ENCODE measurements around the gene STAT5A. TPM values are rescaled to one million over a fixed set of nuclear protein-coding genes. Genes with fewer than 3 reads are reported as not detected.

STAT5A gene
- total RNA-seq, 2 donors from 2014 or later: 19.8 to 28.1 TPM

DNA sequence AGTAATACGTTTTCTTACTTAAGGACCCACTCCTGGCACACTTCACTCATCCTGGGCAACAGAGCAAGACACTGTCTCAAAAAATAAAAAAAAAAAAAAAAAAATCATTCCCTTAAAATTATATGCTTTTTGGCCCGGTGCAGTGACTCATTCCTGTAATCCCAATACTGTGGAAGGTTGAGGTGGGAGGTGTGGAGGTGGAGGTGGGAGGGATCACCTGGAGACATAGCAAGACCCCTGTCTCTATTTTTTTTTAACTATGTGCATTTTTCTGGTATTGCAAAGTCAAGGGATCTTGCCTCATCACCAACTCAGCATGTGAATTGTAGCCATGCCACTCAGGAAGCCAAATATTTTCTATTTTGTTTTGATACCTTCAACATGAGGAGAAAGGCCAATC, 21.8 kb upstream of the STAT5A start:
- intact Hi-C loops (cut with DNase I, micrococcal nuclease): no loop called here
- no peak for ATAC-seq

DNA sequence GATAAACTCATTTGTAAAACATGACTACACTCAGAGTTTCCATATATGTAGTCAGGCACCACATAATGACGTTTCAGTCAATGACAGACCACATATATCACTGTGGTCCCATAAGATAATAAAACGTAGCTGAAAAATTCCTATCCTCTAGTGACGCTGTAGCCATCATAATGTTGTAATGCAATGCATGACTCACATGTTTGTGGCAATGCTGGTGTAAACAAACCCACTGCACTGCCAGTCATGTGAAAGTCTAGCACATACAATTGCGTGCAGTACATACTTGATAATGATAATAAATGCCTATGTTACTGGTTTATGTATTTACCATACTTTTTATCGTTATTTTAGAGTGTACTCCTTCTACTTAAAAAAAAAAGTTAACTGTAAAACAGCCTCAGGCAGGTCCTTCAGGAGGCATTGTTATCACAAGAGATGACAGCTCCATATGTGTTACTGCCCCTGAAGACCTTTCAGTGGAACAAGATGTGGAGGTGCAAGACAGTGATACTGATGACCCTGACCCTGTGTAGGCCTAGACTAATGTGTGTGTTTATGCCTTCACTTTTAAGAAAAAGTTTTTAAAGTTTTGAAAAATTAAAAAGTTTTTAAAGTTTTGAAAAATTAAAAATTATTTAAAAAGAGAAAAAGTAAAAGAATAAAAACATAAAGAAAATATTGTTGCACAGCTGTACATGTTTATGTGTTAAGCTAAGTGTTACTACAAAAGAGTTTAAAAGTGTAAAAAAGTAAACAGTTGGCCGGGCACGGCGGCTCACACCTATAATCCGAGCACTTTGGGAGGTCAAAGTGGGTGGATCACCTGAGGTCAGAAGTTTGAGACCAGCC, 21.2 kb upstream of the STAT5A start:
- DNase-seq (no peak), ATAC-seq (no peak)
- intact Hi-C loops (cut with DNase I, micrococcal nuclease): no loop called here

More for the DNA sequence above, 21.8 kb upstream of the STAT5A start:
- no peak for DNase-seq

DNA sequence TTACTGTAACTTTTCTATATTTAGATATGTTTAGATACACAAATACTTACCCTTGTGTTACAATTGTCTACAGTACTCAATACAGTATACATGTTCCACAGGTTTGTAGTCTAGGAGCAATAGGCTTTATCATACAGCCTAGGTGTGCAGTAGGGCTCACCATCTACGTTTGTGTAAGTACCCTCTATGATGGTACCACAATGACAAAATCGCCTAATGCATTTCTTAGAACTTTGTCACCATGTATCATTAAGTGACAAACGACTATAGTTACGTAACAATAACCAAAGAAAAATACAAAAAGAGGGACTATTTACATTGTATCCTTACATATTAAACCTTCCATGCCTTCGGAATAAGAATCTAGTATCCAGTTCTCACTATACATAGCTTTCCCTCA, 20.1 kb upstream of the STAT5A start:
- intact Hi-C loops (cut with DNase I, micrococcal nuclease): no loop called here
- ATAC-seq (no peak), DNase-seq (no peak)

DNA sequence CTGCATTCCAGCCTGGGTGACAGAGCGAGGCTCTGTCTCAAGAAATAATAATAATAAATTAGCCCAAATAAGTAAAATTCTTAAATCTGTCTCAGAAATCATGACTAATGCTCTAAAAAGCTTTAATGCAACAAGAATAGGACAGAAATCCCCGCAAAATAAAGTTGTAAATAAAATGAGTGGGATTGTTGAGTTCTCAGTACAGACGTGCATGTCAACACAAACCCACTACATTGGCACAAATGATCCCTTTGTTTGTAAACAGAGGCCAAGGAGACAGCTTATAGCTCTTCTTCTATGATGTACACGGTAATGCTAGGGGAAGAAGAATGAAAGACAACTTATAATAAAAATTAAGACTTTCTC, 18.1 kb upstream of the STAT5A start:
- intact Hi-C loops (cut with DNase I, micrococcal nuclease): no loop called here
- no peak for ATAC-seq
- DNase-seq: no peak

DNA sequence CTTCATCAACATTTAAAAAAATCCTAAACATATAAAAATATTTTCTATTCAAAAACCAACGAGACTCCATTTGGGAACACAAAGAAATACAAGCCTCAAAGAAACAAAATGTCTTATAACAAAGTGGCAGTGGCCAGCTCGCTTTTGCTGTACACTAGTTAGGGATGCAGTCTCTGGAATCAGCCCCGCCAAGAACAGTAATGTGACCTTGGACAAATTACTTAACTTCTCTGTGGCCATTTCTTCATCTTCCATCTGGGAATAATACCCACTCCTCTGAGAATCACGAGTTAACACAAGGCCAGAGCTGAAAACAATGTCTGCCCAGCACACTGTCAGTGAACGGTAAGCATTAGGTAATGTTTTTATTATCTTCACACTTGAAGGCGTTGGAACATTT, 17.7 kb upstream of the STAT5A start:
- ATAC-seq (no peak), DNase-seq (no peak)
- intact Hi-C loops (cut with DNase I, micrococcal nuclease): no loop called here

DNA sequence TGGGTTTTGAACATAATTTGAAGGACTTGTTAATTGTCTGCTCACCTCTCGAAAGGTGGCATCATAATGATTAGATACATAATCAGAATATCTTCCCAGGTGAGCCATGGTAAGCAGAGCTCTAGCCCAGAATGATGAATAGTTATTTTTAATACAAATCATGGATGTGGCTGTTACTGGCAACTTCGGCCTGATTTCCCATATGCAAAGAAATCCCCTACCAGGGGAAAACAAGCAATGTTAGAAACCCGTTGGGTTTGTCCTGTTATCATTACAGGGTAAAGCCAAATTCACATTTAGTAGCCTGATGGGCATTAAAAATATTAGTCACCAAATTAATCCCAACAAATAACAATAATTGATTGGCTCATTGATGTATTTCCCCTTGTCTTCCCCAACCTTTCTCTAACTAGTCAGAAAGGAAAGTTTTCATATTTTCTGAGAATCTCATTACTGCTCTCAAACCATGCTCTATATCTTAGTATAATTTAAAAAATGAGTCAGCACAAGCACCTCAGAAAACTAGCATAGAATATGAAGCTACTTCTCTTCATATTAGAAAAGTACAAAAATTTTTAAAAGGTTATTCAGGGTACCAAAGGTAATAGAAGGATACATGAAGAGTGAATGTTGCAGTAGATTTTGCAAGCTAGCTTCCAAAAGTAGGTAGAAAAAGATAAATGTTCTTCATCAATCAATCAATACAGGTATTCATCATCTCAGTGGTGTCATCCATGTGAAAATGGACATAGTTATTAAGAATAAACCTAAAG, 17.1 kb upstream of the STAT5A start:
- DNase-seq (no peak), ATAC-seq (no peak)
- intact Hi-C loops (cut with DNase I, micrococcal nuclease): no loop called here

DNA sequence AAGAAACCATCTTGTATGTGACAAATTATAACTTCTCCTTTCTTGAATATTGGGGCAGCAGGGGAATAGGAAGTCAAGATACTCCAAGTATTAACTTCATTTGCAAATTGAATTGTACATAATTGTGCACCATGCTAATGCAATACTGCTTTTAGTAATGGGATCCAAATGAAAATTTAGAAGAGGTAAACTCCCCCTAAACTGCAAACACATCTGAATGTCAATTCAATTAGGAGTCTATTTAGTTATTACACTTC, 16.6 kb upstream of the STAT5A start:
- DNase-seq (no peak), ATAC-seq (no peak)
- intact Hi-C loops (cut with DNase I, micrococcal nuclease): no loop called here

DNA sequence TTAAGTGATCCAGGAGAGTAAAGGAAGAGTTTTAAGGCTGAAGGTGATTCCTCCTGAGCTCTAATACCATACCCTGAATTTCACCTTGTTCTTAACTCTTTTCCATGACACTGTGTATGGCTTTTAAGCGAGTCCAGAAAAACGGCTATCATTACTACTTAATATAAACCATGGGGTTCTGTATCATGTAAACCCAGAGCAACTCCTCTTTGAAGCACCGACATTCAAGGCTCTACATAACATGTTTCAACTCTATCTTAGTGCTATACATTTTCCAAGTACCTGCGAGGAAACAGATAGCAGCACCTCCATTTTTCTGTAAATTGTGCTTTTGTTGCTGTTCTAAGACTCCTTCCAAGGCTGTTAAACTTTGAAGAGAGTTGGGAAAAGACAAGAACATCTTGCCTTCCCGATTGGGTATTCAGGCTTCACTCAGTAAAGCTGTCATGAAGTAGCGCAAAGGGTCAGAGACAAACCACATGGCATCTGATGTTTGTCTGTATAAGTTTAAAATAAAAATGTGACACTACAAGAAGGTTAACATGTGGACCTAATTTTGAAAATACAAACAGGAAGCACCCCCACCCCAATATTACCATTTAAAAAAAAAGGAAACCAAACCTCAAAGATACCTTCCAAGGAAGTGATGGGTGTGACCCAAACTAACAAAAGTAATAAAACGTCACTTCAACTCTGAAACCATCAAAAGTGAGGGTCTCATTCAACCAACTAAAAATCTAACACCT, 16.0 kb upstream of the STAT5A start:
- ATAC-seq: no peak
- intact Hi-C loops (cut with DNase I, micrococcal nuclease): no loop called here
- DNase-seq: no peak

DNA sequence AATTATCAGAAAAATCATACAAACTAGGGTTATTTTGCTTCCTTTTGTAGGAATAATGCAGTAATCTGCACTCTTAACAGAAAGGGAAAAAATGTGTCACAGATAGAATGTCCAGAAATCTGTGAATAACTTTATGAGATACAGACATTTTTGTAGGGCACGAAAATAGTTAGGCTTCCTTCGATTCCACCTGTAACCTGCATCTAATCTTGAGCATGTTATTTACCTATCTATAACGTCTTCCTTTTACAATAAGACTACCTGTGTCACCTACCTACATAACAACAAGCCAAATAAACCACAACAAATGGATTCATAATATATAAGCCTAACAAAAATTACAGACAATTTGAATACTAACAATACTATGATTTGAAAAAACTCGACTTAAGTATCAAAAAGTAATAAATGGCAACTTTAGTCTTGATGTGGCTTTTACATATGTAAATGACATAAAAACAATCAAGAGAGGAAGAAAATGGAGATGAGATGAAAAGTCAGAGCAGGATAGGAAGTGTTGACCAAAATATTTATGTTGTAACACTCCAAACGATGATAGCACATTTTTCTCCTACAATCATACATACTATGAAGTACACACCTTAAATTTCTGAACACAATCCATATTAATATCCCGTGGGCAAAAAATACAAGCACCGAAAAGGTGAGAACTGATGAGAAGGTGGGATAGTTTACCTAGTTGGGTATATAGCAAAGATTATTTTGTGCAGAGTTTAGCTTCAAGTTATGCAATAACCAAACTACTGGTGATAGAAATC, 14.6 kb upstream of the STAT5A start:
- DNase-seq: no peak
- intact Hi-C loops (cut with DNase I, micrococcal nuclease): no loop called here
- ATAC-seq: no peak

DNA sequence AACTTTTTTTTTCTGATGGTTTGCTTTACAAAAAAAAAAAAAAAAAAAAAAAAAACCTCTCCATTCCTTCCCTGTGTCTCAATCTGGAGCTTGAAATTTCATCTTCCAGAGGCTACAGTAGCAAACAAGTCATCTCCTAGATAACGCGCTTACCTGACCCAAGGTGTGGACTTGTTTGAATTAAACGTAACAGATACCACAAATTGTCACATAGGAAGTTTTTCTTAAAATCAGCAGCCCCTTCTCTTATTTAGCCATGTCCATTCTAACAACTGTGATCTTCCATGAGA, 14.1 kb upstream of the STAT5A start:
- intact Hi-C loops (cut with DNase I, micrococcal nuclease): no loop called here
- DNase-seq (no peak), ATAC-seq (no peak)

DNA sequence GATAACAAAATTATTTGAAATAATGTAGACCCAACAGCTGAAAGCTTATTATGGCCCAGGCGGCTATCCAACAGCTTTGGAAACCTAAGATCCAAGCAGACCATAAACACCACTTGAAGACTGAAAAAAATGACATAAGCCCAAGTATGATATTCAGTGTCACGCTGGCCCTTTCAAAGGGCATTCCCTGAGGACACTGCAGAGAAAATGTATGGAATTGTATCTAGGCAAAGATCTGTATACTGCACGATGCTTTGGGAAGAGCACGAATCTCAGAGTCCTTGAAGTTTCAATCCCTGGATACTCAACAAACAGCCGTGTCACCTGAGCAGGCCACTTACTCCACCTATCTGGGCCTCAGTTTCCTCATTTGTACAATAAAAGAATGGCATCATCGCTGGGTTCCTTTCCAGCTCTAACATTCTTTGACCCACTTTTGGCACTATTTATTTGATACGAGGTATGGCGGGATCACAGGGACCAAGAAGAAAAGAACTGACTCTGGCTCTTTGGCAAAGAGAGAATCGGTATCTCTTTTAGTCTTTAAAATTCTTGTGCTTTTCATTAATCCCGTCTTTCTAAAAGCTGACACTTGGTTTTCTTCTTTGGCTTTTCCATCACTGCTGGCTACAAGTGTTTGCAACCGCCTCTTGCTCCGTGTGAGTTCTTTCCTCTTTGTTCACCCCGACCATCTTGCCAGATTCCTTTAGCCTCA, 13.3 kb upstream of the STAT5A start:
- intact Hi-C loops (cut with DNase I, micrococcal nuclease): no loop called here
- ATAC-seq: no peak
- DNase-seq: no peak

DNA sequence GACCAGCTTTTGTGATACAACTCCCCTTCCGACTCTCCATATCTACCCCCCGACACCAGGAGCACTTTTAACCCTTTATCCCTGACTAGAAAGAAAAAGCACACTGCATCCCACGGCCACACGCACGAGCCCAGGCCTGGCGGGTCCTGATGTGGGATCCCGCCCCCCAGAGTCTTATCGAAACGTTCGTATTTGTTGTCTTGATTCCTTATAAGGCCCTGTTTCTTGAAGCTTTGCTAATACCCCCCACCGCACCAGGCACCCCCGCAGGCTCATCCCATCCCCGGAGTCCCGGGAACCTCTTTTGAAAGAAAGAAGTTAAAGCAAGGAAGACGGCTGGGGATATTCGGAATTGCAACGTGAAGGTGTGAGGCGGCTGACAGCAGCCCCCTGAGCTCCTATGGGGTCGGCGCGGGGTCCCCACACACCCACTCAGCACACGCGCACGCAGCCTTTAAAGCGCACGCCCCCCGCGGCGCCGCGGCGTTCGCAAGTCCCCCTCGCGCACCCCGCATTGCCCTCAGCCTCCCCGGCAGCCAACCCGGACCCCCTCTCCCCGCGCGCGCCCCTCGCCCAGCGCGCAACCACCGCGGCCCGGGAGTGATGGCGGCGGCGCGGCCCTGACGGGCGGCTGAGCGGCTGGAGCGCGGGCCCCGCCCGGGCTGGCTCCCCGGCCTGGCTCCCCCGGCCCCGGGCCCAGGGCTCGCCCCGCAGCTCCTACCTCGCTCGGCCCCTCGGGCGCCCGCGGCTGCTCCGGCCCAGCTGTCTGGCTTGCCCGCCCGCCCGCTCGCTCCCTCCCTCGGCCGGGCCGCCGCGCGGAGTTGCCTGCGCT, 12.6 kb upstream of the STAT5A start:
- DNase-seq: peak in 1 of 2 donors; percentile 35
- intact Hi-C loops (cut with DNase I, micrococcal nuclease): no loop called here
- peak; percentile 56 for ATAC-seq

DNA sequence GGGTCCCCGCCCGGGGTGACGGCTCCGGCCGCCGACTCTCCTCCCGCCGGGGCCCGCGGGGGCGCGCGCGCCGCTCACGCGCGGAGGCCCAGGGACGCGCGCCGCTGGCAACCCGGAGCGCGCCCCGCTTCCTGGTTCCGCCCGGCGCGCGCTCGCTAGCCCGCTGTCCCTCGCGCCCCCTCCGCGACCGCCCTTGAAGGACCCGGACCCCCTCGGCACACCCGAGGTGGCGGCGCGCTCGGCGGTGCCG, 12.0 kb upstream of the STAT5A start, which contains the start of gene STAT5B:
STAT5B (minus strand) TSS at position 33 of the 250 bp plus-strand sequence. CDS start 44,264 bp downstream, outside the sequence.
- ATAC-seq (peak; percentile 90), DNase-seq (peak; percentile 44 to 77)
- intact Hi-C loops (cut with DNase I, micrococcal nuclease): no loop called here

DNA sequence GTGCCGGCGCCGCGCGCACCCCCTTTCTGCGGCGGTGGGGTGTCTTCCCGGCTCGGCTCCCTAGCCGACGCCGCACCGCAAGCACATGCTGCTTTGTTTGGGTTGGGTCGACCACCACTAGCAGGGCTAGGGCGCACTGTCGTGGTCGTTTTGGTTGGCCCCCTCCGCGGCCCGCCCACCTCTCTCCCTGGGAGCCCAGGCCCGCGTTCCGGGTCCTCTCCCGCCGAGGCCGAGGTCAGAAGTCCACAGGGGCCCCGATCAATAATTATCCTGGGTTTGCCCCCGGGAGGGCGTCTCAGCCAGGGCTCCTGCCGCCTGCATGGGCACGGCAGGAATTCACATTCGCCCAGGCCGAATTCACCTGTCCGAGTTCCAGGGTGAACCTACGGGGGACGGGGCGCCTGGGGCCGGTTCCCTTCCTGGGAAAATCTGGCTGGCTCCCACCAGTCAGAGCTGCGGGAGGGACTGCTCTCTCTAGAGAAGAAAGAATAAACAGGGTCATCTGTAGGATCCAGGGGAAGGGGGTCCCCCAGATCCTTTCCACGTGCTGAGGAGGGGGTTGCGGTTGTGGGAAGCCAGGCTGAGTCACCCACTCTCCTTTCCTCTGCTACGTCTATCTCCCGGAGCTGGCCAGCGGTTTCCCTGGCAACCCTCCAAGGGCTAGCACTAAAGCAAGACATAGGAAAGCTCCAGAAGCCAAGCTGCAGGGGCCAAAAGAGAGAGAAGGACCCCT, 11.5 kb upstream of the STAT5A start:
- peak; percentile 74 to 77 for DNase-seq
- peak; percentile 38 for ATAC-seq
- intact Hi-C loops (cut with DNase I, micrococcal nuclease): no loop called here

DNA sequence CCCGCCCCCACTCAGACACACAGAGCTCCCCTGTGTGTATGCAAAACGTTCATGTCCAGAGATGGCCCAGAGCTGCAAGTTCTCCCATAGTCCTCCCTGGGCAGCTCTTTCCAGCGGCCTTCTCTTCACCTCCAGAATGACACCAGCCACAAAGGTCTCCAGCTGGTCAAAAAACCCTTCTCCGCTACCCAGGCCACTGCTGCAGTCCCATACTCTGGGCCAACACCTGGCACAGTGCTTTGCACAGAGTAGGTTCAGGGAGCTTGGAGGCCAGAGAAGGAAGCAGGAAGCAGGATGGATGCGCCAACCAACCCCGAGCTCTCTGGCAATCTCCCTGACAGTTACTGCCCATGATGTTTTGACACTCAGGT, 11.0 kb upstream of the STAT5A start:
- DNase-seq (peak in 1 of 2 donors; percentile 25), ATAC-seq (peak; percentile 21)
- intact Hi-C loops (cut with DNase I, micrococcal nuclease): no loop called here

DNA sequence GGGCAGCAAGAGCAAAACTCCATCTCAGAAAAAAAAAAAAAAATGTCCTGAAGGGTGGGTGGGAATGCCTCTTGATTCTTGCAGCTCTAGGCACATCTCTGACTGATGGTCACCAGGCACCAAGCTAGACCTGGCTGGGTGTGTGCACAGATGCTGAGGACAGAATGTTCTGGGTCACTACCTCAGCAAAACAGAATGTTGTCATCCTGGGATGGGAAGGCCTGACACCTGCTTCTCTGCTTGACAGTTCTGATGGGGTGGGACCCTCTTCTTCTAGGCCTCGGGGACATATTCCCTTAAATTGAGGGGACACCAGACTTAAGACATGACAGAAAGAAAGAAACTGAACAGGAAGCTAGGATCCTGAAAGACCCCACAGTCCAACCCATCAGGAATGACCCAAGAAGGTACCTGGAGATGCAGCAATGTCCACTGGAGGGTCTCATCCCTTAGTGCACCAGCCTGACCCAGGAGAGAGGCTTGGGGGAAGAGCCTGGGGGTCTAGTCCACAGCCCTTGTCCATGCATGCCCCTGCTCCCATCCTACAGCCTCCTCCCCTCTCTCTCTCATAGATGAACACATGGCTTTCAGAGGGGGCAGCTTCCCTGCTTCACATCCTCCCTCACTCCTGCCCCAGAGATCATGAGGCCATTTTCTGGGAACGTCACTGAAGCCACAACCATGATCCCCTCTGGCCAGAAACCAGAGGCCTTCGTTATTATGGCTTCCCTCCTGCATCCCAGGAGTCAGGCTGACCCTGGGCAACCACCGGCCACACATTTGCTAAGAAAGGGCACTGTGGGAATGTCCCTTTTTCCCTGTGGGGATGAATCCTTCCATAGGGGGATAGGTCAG, 8.3 kb upstream of the STAT5A start:
- intact Hi-C loops (cut with DNase I, micrococcal nuclease): no loop called here

More for the DNA sequence above, 8.3 kb upstream of the STAT5A start:
- DNase-seq: no peak
- ATAC-seq: no peak

Measured in left colon (tissue), 2 donors.